Stimulated activated CD8-positive, alpha-beta memory T cell treated with anti-CD3 and anti-CD28 coated beads, Interleukin-7, amount 100 ng/mL, for 48 hours (primary cell): ENCODE measurements around the gene TMEM17.

Experiments
- DNase-seq, 2 donors: peaks; one replicate each; pipeline ENCODE4 v3.0.0-alpha.2; 2020; ENCODE audit warnings: low read depth in 1 of 2; ENCODE audit errors: extremely low read depth in 1 of 2

TMEM17 gene

GRCh38 chr2:62458206-62458641 is 47.8 kb downstream of the TMEM17 start:
- DNase-seq: no peak

- no peak for DNase-seq
These were observed 48.4 kb downstream of the TMEM17 start for GRCh38 chr2:62457556-62457955.

GRCh38 chr2:62456721-62457539 is 49.1 kb downstream of the TMEM17 start:
- peak; percentile 34 to 47 for DNase-seq

- no peak for DNase-seq
These were observed 49.9 kb downstream of the TMEM17 start for GRCh38 chr2:62455957-62456692.

- no peak for DNase-seq
These were observed 52.0 kb downstream of the TMEM17 start for GRCh38 chr2:62453955-62454354.

GRCh38 chr2:62452701-62453454 is 53.1 kb downstream of the TMEM17 start:
- DNase-seq: no peak

- DNase-seq: no peak
These were observed 55.2 kb downstream of the TMEM17 start for GRCh38 chr2:62450716-62451191.
